ENCODE results near the gene GPR180. TPM values are rescaled to one million over a fixed set of nuclear protein-coding genes. Genes with fewer than 3 reads are reported as not detected.

The GPR180 gene
- total and polyA plus RNA-seq, 2 experiments from 2014 or later, result 3.7 to 9.5 TPM

DNA sequence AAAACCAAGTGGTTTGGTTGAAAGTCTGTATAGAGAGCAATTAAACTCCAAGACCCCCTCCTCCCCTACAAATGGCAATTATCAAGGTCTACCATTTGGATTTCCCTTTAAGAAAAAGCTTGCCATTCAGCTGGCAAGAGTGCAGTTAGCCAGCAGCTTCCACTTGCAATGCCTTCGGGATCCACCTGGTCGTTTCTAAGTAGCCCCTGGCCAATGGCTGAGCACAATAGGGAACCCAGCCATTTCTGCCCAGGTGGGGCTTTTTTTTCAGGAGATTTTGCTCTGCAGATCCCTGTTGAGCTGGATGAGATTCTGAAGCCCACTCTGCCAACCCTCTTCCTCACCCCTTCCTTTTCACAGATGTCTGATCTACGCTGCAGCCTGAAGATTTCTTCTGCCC lies 32.0 kb upstream of the GPR180 start:
- H3K4me2 ChIP-seq, result no peak overlapping the region
- H3K36me3 ChIP-seq (ENCODE audit: insufficient read depth), result peaks cover 4% of the 10 kb centered on the region; the same call in 1 of the 2 replicates
- H3K9me2 ChIP-seq (ENCODE audit: insufficient read depth), result no peaks in the 10 kb centered on the region
- Mint-ChIP-seq H3K36me3 (ENCODE audit: low read depth) (peaks cover 43% of the 10 kb centered on the region), H3K27me3 (ENCODE audit: insufficient read depth, low read depth, poor library complexity) (no peaks in the 10 kb centered on the region), H3K4me3 (no peak overlapping the region), H3K27ac (no peak overlapping the region), H3K4me1 (no peaks in the 10 kb centered on the region; the same call in 2 of the 3 replicates), H3K9me3 (no peaks in the 10 kb centered on the region)
- no peaks in the 10 kb centered on the region; the same call in 1 of the 2 replicates for H4K20me1 ChIP-seq (replicated peaks; ENCODE audit: insufficient read depth)
- no peaks in the 10 kb centered on the region for H3F3A ChIP-seq (replicated peaks; ENCODE audit: low read depth)
- H2AFZ ChIP-seq, result no peak overlapping the region
- no peaks in the 10 kb centered on the region for H3K27me3 ChIP-seq (ENCODE audit: insufficient read depth)
- H3K4me1 ChIP-seq (ENCODE audit: insufficient read depth), result no peaks in the 10 kb centered on the region
- H3K79me2 ChIP-seq (replicated peaks; ENCODE audit: insufficient read depth), result no peaks in the 10 kb centered on the region
- ATAC-seq (peak; percentile 67), DNase-seq (ENCODE audit: low spot score) (no peak)
- TF ChIP-seq EZH2phosphoT487 (IDR thresholded peaks at IDR 0.05; ENCODE audit: unreplicated experiment) (no peak), POLR2AphosphoS5 (IDR thresholded peaks at IDR 0.05; ENCODE audit: low read depth) (no peak), NANOG (IDR thresholded peaks at IDR 0.05; ENCODE audit: borderline replicate concordance) (no peak), JUNB (IDR thresholded peaks at IDR 0.05; ENCODE audit: unreplicated experiment) (no peak)
- TF ChIP-seq, protein P1, sequence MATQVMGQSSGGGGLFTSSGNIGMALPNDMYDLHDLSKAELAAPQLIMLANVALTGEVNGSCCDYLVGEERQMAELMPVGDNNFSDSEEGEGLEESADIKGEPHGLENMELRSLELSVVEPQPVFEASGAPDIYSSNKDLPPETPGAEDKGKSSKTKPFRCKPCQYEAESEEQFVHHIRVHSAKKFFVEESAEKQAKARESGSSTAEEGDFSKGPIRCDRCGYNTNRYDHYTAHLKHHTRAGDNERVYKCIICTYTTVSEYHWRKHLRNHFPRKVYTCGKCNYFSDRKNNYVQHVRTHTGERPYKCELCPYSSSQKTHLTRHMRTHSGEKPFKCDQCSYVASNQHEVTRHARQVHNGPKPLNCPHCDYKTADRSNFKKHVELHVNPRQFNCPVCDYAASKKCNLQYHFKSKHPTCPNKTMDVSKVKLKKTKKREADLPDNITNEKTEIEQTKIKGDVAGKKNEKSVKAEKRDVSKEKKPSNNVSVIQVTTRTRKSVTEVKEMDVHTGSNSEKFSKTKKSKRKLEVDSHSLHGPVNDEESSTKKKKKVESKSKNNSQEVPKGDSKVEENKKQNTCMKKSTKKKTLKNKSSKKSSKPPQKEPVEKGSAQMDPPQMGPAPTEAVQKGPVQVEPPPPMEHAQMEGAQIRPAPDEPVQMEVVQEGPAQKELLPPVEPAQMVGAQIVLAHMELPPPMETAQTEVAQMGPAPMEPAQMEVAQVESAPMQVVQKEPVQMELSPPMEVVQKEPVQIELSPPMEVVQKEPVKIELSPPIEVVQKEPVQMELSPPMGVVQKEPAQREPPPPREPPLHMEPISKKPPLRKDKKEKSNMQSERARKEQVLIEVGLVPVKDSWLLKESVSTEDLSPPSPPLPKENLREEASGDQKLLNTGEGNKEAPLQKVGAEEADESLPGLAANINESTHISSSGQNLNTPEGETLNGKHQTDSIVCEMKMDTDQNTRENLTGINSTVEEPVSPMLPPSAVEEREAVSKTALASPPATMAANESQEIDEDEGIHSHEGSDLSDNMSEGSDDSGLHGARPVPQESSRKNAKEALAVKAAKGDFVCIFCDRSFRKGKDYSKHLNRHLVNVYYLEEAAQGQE (IDR thresholded peaks at IDR 0.05; ENCODE audit: unreplicated experiment), result no peak
- H3K4me3 ChIP-seq, result no peak overlapping the region
- no peak overlapping the region for H3K27ac ChIP-seq (ENCODE audit: low read depth)

DNA sequence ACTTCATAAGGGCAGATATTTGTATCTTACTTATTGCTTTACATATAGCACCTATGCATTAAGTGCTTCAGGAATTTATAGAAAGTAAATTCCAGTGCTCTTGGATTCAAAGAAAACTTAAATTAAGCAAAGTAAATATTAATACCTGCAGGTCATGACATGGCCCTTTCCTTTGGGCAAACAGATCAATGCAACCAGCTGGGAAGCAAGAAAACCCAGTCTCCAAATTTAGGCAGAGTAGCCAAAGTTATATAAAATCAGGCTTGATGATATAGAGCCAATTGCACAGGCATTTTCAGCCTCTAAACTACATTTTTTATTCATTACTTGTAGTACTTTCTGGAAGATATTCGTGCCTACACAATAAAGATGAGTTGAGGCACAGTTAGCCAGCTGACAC lies 22.6 kb upstream of the GPR180 start:
- TF ChIP-seq ZNF331 (CRISPR knock-in tag; IDR thresholded peaks at IDR 0.05; ENCODE audit: low read depth), result no peak
- no peak for TF ChIP-seq EZH2 (IDR thresholded peaks at IDR 0.05; ENCODE audit: low read depth, unreplicated experiment)
- TF ChIP-seq, protein P2, sequence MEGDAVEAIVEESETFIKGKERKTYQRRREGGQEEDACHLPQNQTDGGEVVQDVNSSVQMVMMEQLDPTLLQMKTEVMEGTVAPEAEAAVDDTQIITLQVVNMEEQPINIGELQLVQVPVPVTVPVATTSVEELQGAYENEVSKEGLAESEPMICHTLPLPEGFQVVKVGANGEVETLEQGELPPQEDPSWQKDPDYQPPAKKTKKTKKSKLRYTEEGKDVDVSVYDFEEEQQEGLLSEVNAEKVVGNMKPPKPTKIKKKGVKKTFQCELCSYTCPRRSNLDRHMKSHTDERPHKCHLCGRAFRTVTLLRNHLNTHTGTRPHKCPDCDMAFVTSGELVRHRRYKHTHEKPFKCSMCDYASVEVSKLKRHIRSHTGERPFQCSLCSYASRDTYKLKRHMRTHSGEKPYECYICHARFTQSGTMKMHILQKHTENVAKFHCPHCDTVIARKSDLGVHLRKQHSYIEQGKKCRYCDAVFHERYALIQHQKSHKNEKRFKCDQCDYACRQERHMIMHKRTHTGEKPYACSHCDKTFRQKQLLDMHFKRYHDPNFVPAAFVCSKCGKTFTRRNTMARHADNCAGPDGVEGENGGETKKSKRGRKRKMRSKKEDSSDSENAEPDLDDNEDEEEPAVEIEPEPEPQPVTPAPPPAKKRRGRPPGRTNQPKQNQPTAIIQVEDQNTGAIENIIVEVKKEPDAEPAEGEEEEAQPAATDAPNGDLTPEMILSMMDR (conservative IDR thresholded peaks at IDR 0.05; ENCODE audit: low read depth in 2 of 2), result no peak
- TF ChIP-seq CREB1 (CRISPR knock-in tag; IDR thresholded peaks at IDR 0.05; ENCODE audit: low read depth), result no peak
- TF ChIP-seq EZH2phosphoT487 (IDR thresholded peaks at IDR 0.05; ENCODE audit: unreplicated experiment), result no peak
- no peak for TF ChIP-seq STAT1 (IDR thresholded peaks at IDR 0.05; ENCODE audit: unreplicated experiment)
- no peak for TF ChIP-seq NANOG (IDR thresholded peaks at IDR 0.05; ENCODE audit: borderline replicate concordance)
- TF ChIP-seq, protein P1 (IDR thresholded peaks at IDR 0.05; ENCODE audit: unreplicated experiment), result no peak
- TF ChIP-seq, protein P3, sequence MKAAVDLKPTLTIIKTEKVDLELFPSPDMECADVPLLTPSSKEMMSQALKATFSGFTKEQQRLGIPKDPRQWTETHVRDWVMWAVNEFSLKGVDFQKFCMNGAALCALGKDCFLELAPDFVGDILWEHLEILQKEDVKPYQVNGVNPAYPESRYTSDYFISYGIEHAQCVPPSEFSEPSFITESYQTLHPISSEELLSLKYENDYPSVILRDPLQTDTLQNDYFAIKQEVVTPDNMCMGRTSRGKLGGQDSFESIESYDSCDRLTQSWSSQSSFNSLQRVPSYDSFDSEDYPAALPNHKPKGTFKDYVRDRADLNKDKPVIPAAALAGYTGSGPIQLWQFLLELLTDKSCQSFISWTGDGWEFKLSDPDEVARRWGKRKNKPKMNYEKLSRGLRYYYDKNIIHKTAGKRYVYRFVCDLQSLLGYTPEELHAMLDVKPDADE (IDR thresholded peaks at IDR 0.05), result no peak
- no peak for TF ChIP-seq JUNB (IDR thresholded peaks at IDR 0.05; ENCODE audit: unreplicated experiment)
- TF ChIP-seq POLR2AphosphoS5 (IDR thresholded peaks at IDR 0.05; ENCODE audit: low read depth), result no peak
- peaks cover 46% of the 10 kb centered on the region for H3K36me3 ChIP-seq (ENCODE audit: insufficient read depth)
- peaks cover 63% of the 10 kb centered on the region for H3K36me3 Mint-ChIP-seq (ENCODE audit: low read depth)

More for the DNA sequence above, 22.6 kb upstream of the GPR180 start:
- no peak overlapping the region for H3K4me3 ChIP-seq
- H3K27ac Mint-ChIP-seq, result no peak overlapping the region
- no peaks in the 10 kb centered on the region for H3K9me3 Mint-ChIP-seq
- H3K4me2 ChIP-seq, result no peak overlapping the region
- no peaks in the 10 kb centered on the region for H3F3A ChIP-seq (replicated peaks; ENCODE audit: low read depth)
- H3K79me2 ChIP-seq (replicated peaks; ENCODE audit: insufficient read depth), result no peaks in the 10 kb centered on the region
- no peaks in the 10 kb centered on the region for H3K4me1 ChIP-seq (ENCODE audit: insufficient read depth)
- H3K4me3 Mint-ChIP-seq, result no peak overlapping the region
- H2AFZ ChIP-seq, result no peak overlapping the region
- ATAC-seq (no peak), DNase-seq (ENCODE audit: low spot score) (no peak)
- H3K27ac ChIP-seq (ENCODE audit: low read depth), result no peak overlapping the region
- no peaks in the 10 kb centered on the region for H3K27me3 Mint-ChIP-seq (ENCODE audit: insufficient read depth, low read depth, poor library complexity)
- H3K27me3 ChIP-seq (ENCODE audit: insufficient read depth), result no peaks in the 10 kb centered on the region
- no peaks in the 10 kb centered on the region for H3K9me2 ChIP-seq (ENCODE audit: insufficient read depth)
- no peaks in the 10 kb centered on the region for H3K4me1 Mint-ChIP-seq
- H4K20me1 ChIP-seq (replicated peaks; ENCODE audit: insufficient read depth), result no peaks in the 10 kb centered on the region; the same call in 1 of the 2 replicates
